GM12873 (cell line): ENCODE measurements around the gene GBP2.

Experiments used
- CTCF ChIP-seq: IDR thresholded peaks from 2 replicates; pipeline ENCODE4 v1.5.1; 2012; ENCODE audit warnings: low read depth, mild to moderate bottlenecking, moderate library complexity, low read length, control low read depth; ENCODE audit not compliant: insufficient read depth; ENCODE audit errors: missing control alignments

Gene GBP2

GRCh38 chr1:89098857-89099256, 27.1 kb downstream of the GBP2 start:
- no peak for TF ChIP-seq CTCF

GRCh38 chr1:89095737-89096136, 30.2 kb downstream of the GBP2 start:
- TF ChIP-seq CTCF: no peak

GRCh38 chr1:89089962-89090361, 36.0 kb downstream of the GBP2 start:
- no peak for TF ChIP-seq CTCF

GRCh38 chr1:89088572-89088971, 37.3 kb downstream of the GBP2 start:
- no peak for TF ChIP-seq CTCF

- no peak for TF ChIP-seq CTCF
Measured at GRCh38 chr1:89087241-89087640, 38.7 kb downstream of the GBP2 start.

- peak; percentile 87 for TF ChIP-seq CTCF
Measured at GRCh38 chr1:89085781-89086180, 40.1 kb downstream of the GBP2 start.

- no peak for TF ChIP-seq CTCF
Measured at GRCh38 chr1:89081005-89081404, 44.9 kb downstream of the GBP2 start.
